Pancreas (tissue), 10 donors: ENCODE measurements around the gene NUDT19. TPM values are rescaled to one million over a fixed set of nuclear protein-coding genes. Genes with fewer than 3 reads are reported as not detected.
A peak's percentile ranks its signal among the peaks of the same experiment; 100 is the strongest.

ENCODE experiments used
- ATAC-seq, 4 donors: fragments of 200-7000 bp; cut with Tn5 transposase; one replicate each; pipeline versions ENCODE4 v1.8.0 to v1.9.1; 2020; ENCODE audit warnings: mild to moderate bottlenecking in 4 of 4, moderate library complexity in 4 of 4
- DNase-seq, 6 donors: peaks; one replicate each; pipeline ENCODE4 v3.0.0-alpha.2; 2020
- FAIRE-seq: peaks from 2 replicates; lab custom pipeline; 2012; peaks lifted over from hg19 to GRCh38; lab: Jason Lieb, UNC
- H3K27ac ChIP-seq, 4 donors: fragments of 200-600 bp; sonication (generic); 1 replicate in 3 of 4; 2 replicates in 1 of 4; pipeline versions ENCODE4 v1.5.0 to v1.8.0; 2020
- H3K27me3 ChIP-seq, 4 donors: fragments of 200-600 bp; one replicate each; pipeline ENCODE4 v1.8.0; 2021
- H3K36me3 ChIP-seq, 3 donors: fragments of 200-600 bp; sonication (generic) in 1 of 3; one replicate each; pipeline versions ENCODE4 v1.5.0 to v1.8.0; 2020 to 2021
- H3K4me1 ChIP-seq, 3 donors: fragments of 200-600 bp; one replicate each; pipeline ENCODE4 v1.8.0; 2021
- H3K4me3 ChIP-seq, 4 donors: fragments of 200-600 bp; sonication (generic) in 2 of 4; one replicate each; pipeline versions ENCODE4 v1.5.0 to v1.8.0; 2020 to 2021
- H3K9me3 ChIP-seq, 4 donors: fragments of 200-600 bp; one replicate each; pipeline ENCODE4 v1.8.0; 2021
- WGBS, 2 donors: extraction: QIAGEN DNeasy Blood & Tissue Kit; methylation state at CpG; one replicate each; pipeline ENCODE4 v1.1.7; 2013; 5-methylcytosine and 5-hydroxymethylcytosine counted together
- intact Hi-C, 3 donors: fragments of 100-400 bp; cut with DNase I; formaldehyde crosslinking; loops; one replicate each; pipeline versions ENCODE4 v1.11.1 to v1.14.2; 2022
- polyA plus RNA-seq, 2 donors: library from polyadenylated mRNA; stranded (reverse); fragments of 200-250 nt; gene quantifications; one replicate each; pipeline ENCODE4 v1.2.3, GENCODE V29; 2013
- total RNA-seq, 6 donors: library from RNA; stranded (reverse); fragmentation: NEBNext Ultra II Directional in 4 of 6; extraction: Animal tissue kit (Norgen Biotek cat#: 25700) in 4 of 6; gene quantifications; one replicate each; pipeline versions ENCODE4 v1.2.1 to v1.2.4, GENCODE V29; 2021 to 2023
- TF ChIP-seq, protein P1 (sequence below), 4 donors: fragments of 200-600 bp; sonication (generic) in 3 of 4; IDR thresholded peaks; one replicate each; pipeline versions ENCODE4 v1.5.0 to v1.8.0; 2021; ENCODE audit warnings: antibody characterized with exemption in 4 of 4
- donor health status: healthy with polysubstance abuse.
- donor health status: DM: no; HTN: no; CAD: no; lungs with moderate emphysema.
- donor health status: DM: no; HTN: no; CAD: no.
- donor health status: control.
- donor health status: control.
- donor health status: Bipolar disorder and iron deficiency.
- donor health status: DM: yes; HTN: yes; CAD: no.
- donor health status: DM: no; HTN: no; CAD: no.
- donor health status: DM: no; HTN: no; CAD: no.
- donor health status: DM: yes; HTN: yes; CAD: no.

Gene NUDT19
- total RNA-seq (1 to 10 TPM; 2.5 to 8.2 (median 5.5) TPM), polyA plus RNA-seq (1 to 10 TPM; 3.1 TPM)

GRCh38 chr19:32691291-32691951 is at the start of gene NUDT19:
NUDT19 (plus strand) TSS chr19:32691821; CDS start chr19:32691961, 140 bp downstream.
- no peaks in the 10 kb centered on the region for H3K27me3 ChIP-seq
- TF ChIP-seq, protein P1, sequence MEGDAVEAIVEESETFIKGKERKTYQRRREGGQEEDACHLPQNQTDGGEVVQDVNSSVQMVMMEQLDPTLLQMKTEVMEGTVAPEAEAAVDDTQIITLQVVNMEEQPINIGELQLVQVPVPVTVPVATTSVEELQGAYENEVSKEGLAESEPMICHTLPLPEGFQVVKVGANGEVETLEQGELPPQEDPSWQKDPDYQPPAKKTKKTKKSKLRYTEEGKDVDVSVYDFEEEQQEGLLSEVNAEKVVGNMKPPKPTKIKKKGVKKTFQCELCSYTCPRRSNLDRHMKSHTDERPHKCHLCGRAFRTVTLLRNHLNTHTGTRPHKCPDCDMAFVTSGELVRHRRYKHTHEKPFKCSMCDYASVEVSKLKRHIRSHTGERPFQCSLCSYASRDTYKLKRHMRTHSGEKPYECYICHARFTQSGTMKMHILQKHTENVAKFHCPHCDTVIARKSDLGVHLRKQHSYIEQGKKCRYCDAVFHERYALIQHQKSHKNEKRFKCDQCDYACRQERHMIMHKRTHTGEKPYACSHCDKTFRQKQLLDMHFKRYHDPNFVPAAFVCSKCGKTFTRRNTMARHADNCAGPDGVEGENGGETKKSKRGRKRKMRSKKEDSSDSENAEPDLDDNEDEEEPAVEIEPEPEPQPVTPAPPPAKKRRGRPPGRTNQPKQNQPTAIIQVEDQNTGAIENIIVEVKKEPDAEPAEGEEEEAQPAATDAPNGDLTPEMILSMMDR (IDR thresholded peaks at IDR 0.05) = no peak
- H3K9me3 ChIP-seq = no peaks in the 10 kb centered on the region
- peak within 1 kb of the TSS; percentile 51 to 81 (median 78) for H3K27ac ChIP-seq
- H3K4me1 ChIP-seq = peaks cover 0 to 24% (median 0%) of the 10 kb centered on the region in 3 donors
- intact Hi-C loops = no loop called here
- FAIRE-seq (no peak), ATAC-seq (peak; percentile 94 to 97 (median 96)), DNase-seq (peak; percentile 87 to 96 (median 89))
- no peaks in the 10 kb centered on the region for H3K36me3 ChIP-seq
- 4% methylated on average over 26 to 32 of the region's 32 CpGs for WGBS, 2 donors
- H3K4me3 ChIP-seq = peak within 1 kb of the TSS; percentile 54 to 74 (median 64)

GRCh38 chr19:32642771-32643170 is 48.9 kb upstream of the NUDT19 start:
- H3K9me3 ChIP-seq = no peaks in the 10 kb centered on the region
- ATAC-seq = no peak
- TF ChIP-seq, protein P1 (IDR thresholded peaks at IDR 0.05) = no peak
- no peak for DNase-seq
- H3K36me3 ChIP-seq = peaks cover 0 to 18% (median 3%) of the 10 kb centered on the region in 3 donors
- intact Hi-C loops = no loop called here
- H3K27me3 ChIP-seq = no peaks in the 10 kb centered on the region
- H3K27ac ChIP-seq = no peak overlapping the region
- H3K4me3 ChIP-seq = no peak overlapping the region
- FAIRE-seq = no peak
- no peaks in the 10 kb centered on the region for H3K4me1 ChIP-seq
- WGBS, 2 donors = 87 to 90% methylated on average over 12 of the region's 12 CpGs

DNA sequence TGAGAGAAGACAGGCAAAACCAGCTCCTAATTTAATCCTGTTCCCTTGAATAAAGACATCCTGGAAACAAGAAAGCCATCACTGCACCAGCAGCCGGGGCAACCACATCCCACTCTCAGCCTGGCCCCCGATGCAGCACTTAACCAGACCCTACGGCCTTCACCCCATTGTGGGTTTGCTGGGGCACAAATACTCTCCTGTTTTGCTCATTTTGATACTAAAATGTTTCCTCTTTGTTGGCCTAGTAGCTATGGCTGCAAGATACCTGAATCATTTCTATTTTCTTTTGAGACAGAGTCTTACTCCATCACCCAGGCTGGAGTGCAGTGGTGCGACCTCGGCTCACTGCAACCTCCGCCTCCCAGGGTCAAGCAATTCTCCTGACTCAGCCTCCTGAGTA is 45.1 kb upstream of the NUDT19 start:
- no peak for ATAC-seq
- DNase-seq = no peak
- intact Hi-C loops = no loop called here
- TF ChIP-seq, protein P1 (IDR thresholded peaks at IDR 0.05) = no peak
- H3K4me1 ChIP-seq = no peaks in the 10 kb centered on the region
- FAIRE-seq = no peak
- peaks cover 0 to 29% (median 3%) of the 10 kb centered on the region in 3 donors for H3K36me3 ChIP-seq
- H3K27me3 ChIP-seq = no peaks in the 10 kb centered on the region
- no peak overlapping the region for H3K27ac ChIP-seq
- no peak overlapping the region for H3K4me3 ChIP-seq
- no peaks in the 10 kb centered on the region for H3K9me3 ChIP-seq
- WGBS, 2 donors = 94 to 98% methylated on average over 6 of the region's 6 CpGs

DNA sequence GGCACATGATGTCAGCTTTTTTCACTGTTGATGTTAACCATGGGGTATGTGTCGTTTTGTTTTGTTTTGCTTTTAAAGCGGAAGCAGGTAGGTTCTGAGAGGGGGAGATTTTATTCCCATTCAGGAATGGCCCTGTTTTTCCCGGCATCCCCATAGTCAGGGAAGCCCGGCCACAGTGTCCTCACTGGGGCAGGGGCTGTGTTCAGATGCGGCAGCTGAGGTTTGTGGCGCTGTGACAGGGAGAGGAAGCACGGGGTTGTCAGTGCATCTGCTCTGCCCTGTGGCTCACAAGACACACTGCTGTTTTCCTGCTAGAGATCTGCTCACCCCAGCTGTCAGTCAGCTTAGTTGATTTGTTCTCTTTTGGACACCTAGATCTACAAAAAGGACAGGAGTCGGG is 44.3 kb upstream of the NUDT19 start:
- H3K27ac ChIP-seq = no peak overlapping the region
- 94 to 95% methylated on average over 8 of the region's 8 CpGs for WGBS, 2 donors
- TF ChIP-seq, protein P1 (IDR thresholded peaks at IDR 0.05) = no peak
- peaks cover 0 to under 1% (median 0%) of the 10 kb centered on the region in 3 donors for H3K4me1 ChIP-seq
- no peaks in the 10 kb centered on the region for H3K9me3 ChIP-seq
- DNase-seq (no peak), FAIRE-seq (no peak), ATAC-seq (no peak)
- H3K4me3 ChIP-seq = no peak overlapping the region
- intact Hi-C loops = no loop called here
- H3K27me3 ChIP-seq = no peaks in the 10 kb centered on the region
- H3K36me3 ChIP-seq = peaks cover 0 to 29% (median 0%) of the 10 kb centered on the region in 3 donors

- Histone ChIP-seq H3K27me3 (no peaks in the 10 kb centered on the region), H3K4me3 (no peak overlapping the region), H3K4me1 (peaks cover 0 to 6% (median 5%) of the 10 kb centered on the region in 3 donors), H3K36me3 (peaks cover 0 to 16% (median 0%) of the 10 kb centered on the region in 3 donors), H3K27ac (no peak overlapping the region), H3K9me3 (no peaks in the 10 kb centered on the region)
- TF ChIP-seq, protein P1 (IDR thresholded peaks at IDR 0.05) = no peak
- no peak for ATAC-seq
- intact Hi-C loops = no loop called here
- 95 to 97% methylated on average over 11 of the region's 11 CpGs for WGBS, 2 donors
- FAIRE-seq = no peak
- DNase-seq = no peak
Measured at GRCh38 chr19:32649751-32650150, 41.9 kb upstream of the NUDT19 start.
